ENCODE results near the gene SRPRA. TPM values are rescaled to one million over a fixed set of nuclear protein-coding genes. Genes with fewer than 3 reads are reported as not detected.

Gene SRPRA, protein sequence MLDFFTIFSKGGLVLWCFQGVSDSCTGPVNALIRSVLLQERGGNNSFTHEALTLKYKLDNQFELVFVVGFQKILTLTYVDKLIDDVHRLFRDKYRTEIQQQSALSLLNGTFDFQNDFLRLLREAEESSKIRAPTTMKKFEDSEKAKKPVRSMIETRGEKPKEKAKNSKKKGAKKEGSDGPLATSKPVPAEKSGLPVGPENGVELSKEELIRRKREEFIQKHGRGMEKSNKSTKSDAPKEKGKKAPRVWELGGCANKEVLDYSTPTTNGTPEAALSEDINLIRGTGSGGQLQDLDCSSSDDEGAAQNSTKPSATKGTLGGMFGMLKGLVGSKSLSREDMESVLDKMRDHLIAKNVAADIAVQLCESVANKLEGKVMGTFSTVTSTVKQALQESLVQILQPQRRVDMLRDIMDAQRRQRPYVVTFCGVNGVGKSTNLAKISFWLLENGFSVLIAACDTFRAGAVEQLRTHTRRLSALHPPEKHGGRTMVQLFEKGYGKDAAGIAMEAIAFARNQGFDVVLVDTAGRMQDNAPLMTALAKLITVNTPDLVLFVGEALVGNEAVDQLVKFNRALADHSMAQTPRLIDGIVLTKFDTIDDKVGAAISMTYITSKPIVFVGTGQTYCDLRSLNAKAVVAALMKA
- total RNA-seq (129 and 136 TPM in 2 replicates), polyA plus RNA-seq (115 and 177 TPM in 2 replicates), polyA minus RNA-seq (116 and 144 TPM in 2 replicates)
- total RNA-seq (2013) = 88.3 TPM

DNA sequence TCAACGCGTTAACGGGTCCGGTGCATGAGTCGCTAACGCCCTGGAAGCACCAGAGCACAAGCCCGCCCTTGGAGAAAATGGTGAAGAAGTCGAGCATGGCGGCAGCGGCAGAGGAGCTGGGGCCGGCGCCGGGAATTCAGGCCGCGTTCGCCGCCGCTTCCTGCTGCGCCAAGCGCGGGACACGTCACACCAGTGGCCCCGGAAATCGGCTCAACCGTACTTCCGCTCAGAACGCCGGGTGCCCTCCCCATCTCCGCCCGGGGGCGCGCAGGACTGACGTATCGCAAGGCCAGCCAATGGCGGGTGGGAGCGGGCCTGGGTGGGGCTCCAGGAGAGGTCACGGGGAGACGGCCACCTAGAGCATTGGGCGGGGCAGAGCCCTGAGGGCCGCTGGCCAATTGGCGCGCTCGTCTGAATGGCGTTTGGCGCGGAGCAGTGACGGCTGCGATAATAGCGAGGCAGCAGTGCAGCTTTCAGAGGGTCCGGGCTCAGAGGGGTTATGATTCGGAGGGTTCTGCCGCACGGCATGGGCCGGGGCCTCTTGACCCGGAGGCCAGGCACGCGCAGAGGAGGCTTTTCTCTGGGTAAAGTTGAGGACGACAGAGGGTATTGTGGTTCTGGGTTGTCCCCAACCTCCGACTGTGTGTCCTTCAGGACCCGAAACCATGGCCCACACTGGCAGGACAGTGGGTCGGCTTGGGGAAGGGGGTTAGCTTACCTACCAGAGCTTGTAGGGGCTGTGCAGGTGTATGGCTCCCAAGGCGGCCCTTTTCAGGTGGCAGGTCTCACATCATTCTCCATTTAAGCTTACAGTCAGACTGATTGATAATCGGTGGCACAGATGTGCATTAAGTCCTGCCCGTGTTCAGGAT is at the start of gene SRPRA, which contains the start of gene FOXRED1:
Gene SRPRA, minus strand, starts transcription at position 188 of the 872 bp plus-strand sequence. Its CDS starts 91 bp downstream, at position 97.
Gene FOXRED1, plus strand, starts transcription at position 447 of the 872 bp plus-strand sequence. Its CDS starts 53 bp downstream, at position 500.
- Histone ChIP-seq H3K79me2 (ENCODE audit: control insufficient read depth, insufficient read depth, low read length) (peaks cover 41% of the 10 kb centered on the region), H3K4me2 (replicated peaks; ENCODE audit: low read depth, low read length, poor library complexity, severe bottlenecking) (peak within 1 kb of the TSS; percentile 86), H4K20me1 (ENCODE audit: control insufficient read depth, insufficient read depth, low read length, poor library complexity, severe bottlenecking) (no peaks in the 10 kb centered on the region), H2AFZ (ENCODE audit: insufficient read depth, low read depth, low read length, poor library complexity, severe bottlenecking) (peak within 1 kb of the TSS; percentile 84), H3K9me3 (ENCODE audit: control extremely low read depth in 1 of 3, control insufficient read depth in 2 of 3, insufficient read depth in 1 of 3, low read length in 2 of 3) (no peaks in the 10 kb centered on the region), H3K27me3 (replicated peaks in 1 of 4; ENCODE audit: control extremely low read depth in 1 of 4, control insufficient read depth in 3 of 4, insufficient read depth in 4 of 4, low read length in 3 of 4) (no peaks in the 10 kb centered on the region), H3K27ac (ENCODE audit: low read length in 2 of 2) (peak within 1 kb of the TSS; percentile 94 to 95), H3K4me1 (ENCODE audit: control insufficient read depth in 2 of 2, insufficient read depth in 2 of 2, low read length in 2 of 2) (peaks cover 14 to 20% of the 10 kb centered on the region in 2 donors), H3K36me3 (replicated peaks in 1 of 2; ENCODE audit: control extremely low read depth in 1 of 2, control insufficient read depth in 1 of 2, extremely low read depth in 1 of 2, insufficient read depth in 2 of 2, low read length in 1 of 2) (peaks cover 2 to 48% of the 10 kb centered on the region in 2 experiments), H3K9ac (ENCODE audit: low read length) (peak within 1 kb of the TSS; percentile 86), H3K4me3 (ENCODE audit: control extremely low read depth in 1 of 5, extremely low read depth in 1 of 5, insufficient read depth in 1 of 5, low read depth in 2 of 5, low read length in 4 of 5) (peak within 1 kb of the TSS; percentile 83 to 98 (median 89))
- ChIA-PET POLR2A (interaction anchor here (0.5 to 1.6 kb wide), 5 partner anchors 13 to 58 kb away, joined by 3 to 9 read pairs (median 5); partner anchors contain the start of genes DCPS, FAM118B, RPUSD4 and TIRAP), CTCF (interaction anchor here (0.7 kb wide), 1 partner anchor 130 kb away, joined by 8 read pairs; no protein-coding TSS in a partner anchor)
- ATAC-seq (ENCODE audit: low read depth) (peak; percentile 99), DNase-seq (peak; percentile 99)
- Mint-ChIP-seq H3K27ac (peak within 1 kb of the TSS; percentile 93), H3K4me3 (peak within 1 kb of the TSS; percentile 96), H3K9me3 (ENCODE audit: insufficient read depth) (no peaks in the 10 kb centered on the region), H3K27me3 (no peaks in the 10 kb centered on the region), H3K4me1 (peaks cover 36% of the 10 kb centered on the region)
- intact Hi-C loops (cut with micrococcal nuclease) = loop anchor here (1.0 to 10.0 kb wide), 6 partner anchors 14 to 674 kb away; partner anchors contain the start of genes CDON, DCPS, FAM118B and HYLS1
- TF ChIP-seq EZH2 (IDR thresholded peaks at IDR 0.05; ENCODE audit: borderline replicate concordance, insufficient read depth, low read depth, low read length, poor library complexity, severe bottlenecking) = no peak
- TF ChIP-seq, protein P1, sequence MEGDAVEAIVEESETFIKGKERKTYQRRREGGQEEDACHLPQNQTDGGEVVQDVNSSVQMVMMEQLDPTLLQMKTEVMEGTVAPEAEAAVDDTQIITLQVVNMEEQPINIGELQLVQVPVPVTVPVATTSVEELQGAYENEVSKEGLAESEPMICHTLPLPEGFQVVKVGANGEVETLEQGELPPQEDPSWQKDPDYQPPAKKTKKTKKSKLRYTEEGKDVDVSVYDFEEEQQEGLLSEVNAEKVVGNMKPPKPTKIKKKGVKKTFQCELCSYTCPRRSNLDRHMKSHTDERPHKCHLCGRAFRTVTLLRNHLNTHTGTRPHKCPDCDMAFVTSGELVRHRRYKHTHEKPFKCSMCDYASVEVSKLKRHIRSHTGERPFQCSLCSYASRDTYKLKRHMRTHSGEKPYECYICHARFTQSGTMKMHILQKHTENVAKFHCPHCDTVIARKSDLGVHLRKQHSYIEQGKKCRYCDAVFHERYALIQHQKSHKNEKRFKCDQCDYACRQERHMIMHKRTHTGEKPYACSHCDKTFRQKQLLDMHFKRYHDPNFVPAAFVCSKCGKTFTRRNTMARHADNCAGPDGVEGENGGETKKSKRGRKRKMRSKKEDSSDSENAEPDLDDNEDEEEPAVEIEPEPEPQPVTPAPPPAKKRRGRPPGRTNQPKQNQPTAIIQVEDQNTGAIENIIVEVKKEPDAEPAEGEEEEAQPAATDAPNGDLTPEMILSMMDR (IDR thresholded peaks at IDR 0.05) = no peak
- WGBS (ENCODE audit: insufficient coverage) = under 1% methylated on average over 63 of the region's 64 CpGs

Data from B cell (primary cell).